ENCODE data around the gene DIDO1. TPM values are rescaled to one million over a fixed set of nuclear protein-coding genes. Genes with fewer than 3 reads are reported as not detected.

The DIDO1 gene
- total and polyA plus RNA-seq, 9 of the 15 experiments (the other 6 are each of a cell fraction or from before 2014, with no cell fraction given), result 4.4 to 46.8 (median 31.2) TPM

DNA sequence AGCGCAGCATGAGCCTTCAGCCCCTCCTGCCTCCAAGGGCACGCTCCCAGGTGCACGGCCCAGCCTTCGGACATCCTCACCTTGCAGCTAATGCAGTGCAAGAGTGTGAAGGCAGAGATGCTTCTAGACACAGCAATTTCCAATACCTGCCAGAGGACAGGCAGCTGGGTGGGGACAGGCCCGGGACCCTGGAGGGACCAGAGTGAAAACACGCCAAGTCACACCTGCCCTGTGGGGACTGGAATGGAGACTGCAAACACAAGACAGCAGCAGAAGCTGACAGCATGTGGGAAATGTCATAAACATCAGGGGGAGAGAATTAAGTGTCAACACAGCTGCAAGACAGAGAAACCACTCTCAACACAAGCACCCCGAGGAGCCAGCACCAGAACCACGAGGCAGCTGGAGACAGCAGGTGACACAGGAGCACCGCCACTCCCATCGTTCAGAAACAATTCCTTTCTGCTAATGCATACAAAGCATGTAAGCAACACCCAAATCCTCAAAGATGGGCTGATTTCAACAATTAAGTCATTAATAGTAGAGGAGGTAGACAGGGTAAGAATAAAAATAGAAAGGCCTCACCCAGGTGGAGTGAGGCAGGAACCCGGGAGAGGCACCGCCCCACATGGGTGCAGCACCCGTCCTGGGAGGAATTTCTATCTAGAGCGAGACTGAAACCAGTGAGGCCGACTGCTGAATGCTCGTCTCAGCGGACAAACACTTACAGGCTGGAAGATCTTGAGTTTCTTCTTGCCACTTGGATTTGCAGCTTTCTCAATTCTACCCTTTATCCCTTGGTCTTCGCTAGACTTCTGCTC lies 17.1 kb downstream of the DIDO1 start:
- in situ Hi-C loops (cut with MboI), result no loop called here
- Histone ChIP-seq H3K9me3 (replicated peaks; ENCODE audit: control insufficient read depth, insufficient read depth, low read depth, low read length) (no peaks in the 10 kb centered on the region), H4K20me1 (replicated peaks; ENCODE audit: control insufficient read depth, insufficient read depth, low read length) (peaks cover 22% of the 10 kb centered on the region; the same call in 1 of the 2 replicates), H3K36me3 (ENCODE audit: control insufficient read depth, insufficient read depth, low read length) (peaks cover 99% of the 10 kb centered on the region), H3K4me1 (replicated peaks in 1 of 2; ENCODE audit: control insufficient read depth in 2 of 2, insufficient read depth in 2 of 2, low read length in 2 of 2) (peaks cover 0 to 3% of the 10 kb centered on the region in 2 experiments; a peak in 2 of 5 replicates), H3K27ac (ENCODE audit: extremely low read depth, low read depth, low read length) (no peak overlapping the region), H3K27me3 (ENCODE audit: control insufficient read depth in 2 of 2, insufficient read depth in 2 of 2, low read length in 2 of 2) (no peaks in the 10 kb centered on the region), H3K9me1 (ENCODE audit: control insufficient read depth, insufficient read depth, low read length) (peaks cover 5% of the 10 kb centered on the region), H3K79me2 (ENCODE audit: control insufficient read depth, insufficient read depth, low read length) (peaks cover 57% of the 10 kb centered on the region), H3K4me2 (ENCODE audit: insufficient read depth, low read length) (no peak overlapping the region), H3K9ac (ENCODE audit: insufficient read depth in 1 of 2, low read depth in 2 of 2, low read length in 2 of 2) (no peak overlapping the region), H3K4me3 (no peak overlapping the region), H2AFZ (ENCODE audit: low read depth, low read length) (no peak overlapping the region)
- ATAC-seq (no peak), FAIRE-seq (no peak), DNase-seq (ENCODE audit: extremely low read depth in 1 of 4, low spot score in 3 of 4) (no peak)
- ChIA-PET POLR2A (interaction anchor here (0.7 to 1.3 kb wide), 3 partner anchors 11 to 85 kb away, joined by 3 to 4 read pairs (median 4); no protein-coding TSS in a partner anchor), CTCF (ENCODE audit: low intra/inter-chr PET ratio) (no interaction called here)
- BruUV-seq (replicated peaks), result no TSS peak
- 90% methylated on average over 18 of the region's 18 CpGs for WGBS (ENCODE audit: insufficient coverage, low coverage, missing lambda C conversion rate)
- intact Hi-C loops (cut with micrococcal nuclease), result no loop called here
- TF ChIP-seq, protein P1, sequence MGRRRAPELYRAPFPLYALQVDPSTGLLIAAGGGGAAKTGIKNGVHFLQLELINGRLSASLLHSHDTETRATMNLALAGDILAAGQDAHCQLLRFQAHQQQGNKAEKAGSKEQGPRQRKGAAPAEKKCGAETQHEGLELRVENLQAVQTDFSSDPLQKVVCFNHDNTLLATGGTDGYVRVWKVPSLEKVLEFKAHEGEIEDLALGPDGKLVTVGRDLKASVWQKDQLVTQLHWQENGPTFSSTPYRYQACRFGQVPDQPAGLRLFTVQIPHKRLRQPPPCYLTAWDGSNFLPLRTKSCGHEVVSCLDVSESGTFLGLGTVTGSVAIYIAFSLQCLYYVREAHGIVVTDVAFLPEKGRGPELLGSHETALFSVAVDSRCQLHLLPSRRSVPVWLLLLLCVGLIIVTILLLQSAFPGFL (CRISPR knock-in tag; IDR thresholded peaks at IDR 0.05), result no peak
- TF ChIP-seq NEUROD1 (IDR thresholded peaks at IDR 0.05; ENCODE audit: borderline replicate concordance, low read depth, low read length, partially characterized antibody) (no peak), IFI16 (CRISPR knock-in tag; IDR thresholded peaks at IDR 0.05) (no peak)
- TF ChIP-seq, protein P2, sequence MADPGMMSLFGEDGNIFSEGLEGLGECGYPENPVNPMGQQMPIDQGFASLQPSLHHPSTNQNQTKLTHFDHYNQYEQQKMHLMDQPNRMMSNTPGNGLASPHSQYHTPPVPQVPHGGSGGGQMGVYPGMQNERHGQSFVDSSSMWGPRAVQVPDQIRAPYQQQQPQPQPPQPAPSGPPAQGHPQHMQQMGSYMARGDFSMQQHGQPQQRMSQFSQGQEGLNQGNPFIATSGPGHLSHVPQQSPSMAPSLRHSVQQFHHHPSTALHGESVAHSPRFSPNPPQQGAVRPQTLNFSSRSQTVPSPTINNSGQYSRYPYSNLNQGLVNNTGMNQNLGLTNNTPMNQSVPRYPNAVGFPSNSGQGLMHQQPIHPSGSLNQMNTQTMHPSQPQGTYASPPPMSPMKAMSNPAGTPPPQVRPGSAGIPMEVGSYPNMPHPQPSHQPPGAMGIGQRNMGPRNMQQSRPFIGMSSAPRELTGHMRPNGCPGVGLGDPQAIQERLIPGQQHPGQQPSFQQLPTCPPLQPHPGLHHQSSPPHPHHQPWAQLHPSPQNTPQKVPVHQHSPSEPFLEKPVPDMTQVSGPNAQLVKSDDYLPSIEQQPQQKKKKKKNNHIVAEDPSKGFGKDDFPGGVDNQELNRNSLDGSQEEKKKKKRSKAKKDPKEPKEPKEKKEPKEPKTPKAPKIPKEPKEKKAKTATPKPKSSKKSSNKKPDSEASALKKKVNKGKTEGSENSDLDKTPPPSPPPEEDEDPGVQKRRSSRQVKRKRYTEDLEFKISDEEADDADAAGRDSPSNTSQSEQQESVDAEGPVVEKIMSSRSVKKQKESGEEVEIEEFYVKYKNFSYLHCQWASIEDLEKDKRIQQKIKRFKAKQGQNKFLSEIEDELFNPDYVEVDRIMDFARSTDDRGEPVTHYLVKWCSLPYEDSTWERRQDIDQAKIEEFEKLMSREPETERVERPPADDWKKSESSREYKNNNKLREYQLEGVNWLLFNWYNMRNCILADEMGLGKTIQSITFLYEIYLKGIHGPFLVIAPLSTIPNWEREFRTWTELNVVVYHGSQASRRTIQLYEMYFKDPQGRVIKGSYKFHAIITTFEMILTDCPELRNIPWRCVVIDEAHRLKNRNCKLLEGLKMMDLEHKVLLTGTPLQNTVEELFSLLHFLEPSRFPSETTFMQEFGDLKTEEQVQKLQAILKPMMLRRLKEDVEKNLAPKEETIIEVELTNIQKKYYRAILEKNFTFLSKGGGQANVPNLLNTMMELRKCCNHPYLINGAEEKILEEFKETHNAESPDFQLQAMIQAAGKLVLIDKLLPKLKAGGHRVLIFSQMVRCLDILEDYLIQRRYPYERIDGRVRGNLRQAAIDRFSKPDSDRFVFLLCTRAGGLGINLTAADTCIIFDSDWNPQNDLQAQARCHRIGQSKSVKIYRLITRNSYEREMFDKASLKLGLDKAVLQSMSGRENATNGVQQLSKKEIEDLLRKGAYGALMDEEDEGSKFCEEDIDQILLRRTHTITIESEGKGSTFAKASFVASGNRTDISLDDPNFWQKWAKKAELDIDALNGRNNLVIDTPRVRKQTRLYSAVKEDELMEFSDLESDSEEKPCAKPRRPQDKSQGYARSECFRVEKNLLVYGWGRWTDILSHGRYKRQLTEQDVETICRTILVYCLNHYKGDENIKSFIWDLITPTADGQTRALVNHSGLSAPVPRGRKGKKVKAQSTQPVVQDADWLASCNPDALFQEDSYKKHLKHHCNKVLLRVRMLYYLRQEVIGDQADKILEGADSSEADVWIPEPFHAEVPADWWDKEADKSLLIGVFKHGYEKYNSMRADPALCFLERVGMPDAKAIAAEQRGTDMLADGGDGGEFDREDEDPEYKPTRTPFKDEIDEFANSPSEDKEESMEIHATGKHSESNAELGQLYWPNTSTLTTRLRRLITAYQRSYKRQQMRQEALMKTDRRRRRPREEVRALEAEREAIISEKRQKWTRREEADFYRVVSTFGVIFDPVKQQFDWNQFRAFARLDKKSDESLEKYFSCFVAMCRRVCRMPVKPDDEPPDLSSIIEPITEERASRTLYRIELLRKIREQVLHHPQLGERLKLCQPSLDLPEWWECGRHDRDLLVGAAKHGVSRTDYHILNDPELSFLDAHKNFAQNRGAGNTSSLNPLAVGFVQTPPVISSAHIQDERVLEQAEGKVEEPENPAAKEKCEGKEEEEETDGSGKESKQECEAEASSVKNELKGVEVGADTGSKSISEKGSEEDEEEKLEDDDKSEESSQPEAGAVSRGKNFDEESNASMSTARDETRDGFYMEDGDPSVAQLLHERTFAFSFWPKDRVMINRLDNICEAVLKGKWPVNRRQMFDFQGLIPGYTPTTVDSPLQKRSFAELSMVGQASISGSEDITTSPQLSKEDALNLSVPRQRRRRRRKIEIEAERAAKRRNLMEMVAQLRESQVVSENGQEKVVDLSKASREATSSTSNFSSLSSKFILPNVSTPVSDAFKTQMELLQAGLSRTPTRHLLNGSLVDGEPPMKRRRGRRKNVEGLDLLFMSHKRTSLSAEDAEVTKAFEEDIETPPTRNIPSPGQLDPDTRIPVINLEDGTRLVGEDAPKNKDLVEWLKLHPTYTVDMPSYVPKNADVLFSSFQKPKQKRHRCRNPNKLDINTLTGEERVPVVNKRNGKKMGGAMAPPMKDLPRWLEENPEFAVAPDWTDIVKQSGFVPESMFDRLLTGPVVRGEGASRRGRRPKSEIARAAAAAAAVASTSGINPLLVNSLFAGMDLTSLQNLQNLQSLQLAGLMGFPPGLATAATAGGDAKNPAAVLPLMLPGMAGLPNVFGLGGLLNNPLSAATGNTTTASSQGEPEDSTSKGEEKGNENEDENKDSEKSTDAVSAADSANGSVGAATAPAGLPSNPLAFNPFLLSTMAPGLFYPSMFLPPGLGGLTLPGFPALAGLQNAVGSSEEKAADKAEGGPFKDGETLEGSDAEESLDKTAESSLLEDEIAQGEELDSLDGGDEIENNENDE (IDR thresholded peaks at IDR 0.05; ENCODE audit: low read depth, low read length), result no peak
- TF ChIP-seq, protein P3, sequence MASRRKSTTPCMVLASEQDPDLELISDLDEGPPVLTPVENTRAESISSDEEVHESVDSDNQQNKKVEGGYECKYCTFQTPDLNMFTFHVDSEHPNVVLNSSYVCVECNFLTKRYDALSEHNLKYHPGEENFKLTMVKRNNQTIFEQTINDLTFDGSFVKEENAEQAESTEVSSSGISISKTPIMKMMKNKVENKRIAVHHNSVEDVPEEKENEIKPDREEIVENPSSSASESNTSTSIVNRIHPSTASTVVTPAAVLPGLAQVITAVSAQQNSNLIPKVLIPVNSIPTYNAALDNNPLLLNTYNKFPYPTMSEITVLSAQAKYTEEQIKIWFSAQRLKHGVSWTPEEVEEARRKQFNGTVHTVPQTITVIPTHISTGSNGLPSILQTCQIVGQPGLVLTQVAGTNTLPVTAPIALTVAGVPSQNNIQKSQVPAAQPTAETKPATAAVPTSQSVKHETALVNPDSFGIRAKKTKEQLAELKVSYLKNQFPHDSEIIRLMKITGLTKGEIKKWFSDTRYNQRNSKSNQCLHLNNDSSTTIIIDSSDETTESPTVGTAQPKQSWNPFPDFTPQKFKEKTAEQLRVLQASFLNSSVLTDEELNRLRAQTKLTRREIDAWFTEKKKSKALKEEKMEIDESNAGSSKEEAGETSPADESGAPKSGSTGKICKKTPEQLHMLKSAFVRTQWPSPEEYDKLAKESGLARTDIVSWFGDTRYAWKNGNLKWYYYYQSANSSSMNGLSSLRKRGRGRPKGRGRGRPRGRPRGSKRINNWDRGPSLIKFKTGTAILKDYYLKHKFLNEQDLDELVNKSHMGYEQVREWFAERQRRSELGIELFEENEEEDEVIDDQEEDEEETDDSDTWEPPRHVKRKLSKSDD (conservative IDR thresholded peaks at IDR 0.05; ENCODE audit: low read length), result no peak

Measured in K562 (cell line).